Epithelial cell of prostate (primary cell): ENCODE measurements around the gene SOX30.
A peak's percentile ranks its signal among the peaks of the same experiment; 100 is the strongest.

ENCODE experiments used
- DNase-seq: peaks from one replicate; pipeline ENCODE4 v3.0.0-alpha.2; 2011; ENCODE audit warnings: low read depth, low spot score
- H3K27ac ChIP-seq: fragments of 450-650 bp; 2 replicates; pipeline ENCODE4 v1.5.1; 2017; ENCODE audit warnings: mild to moderate bottlenecking

Gene SOX30

DNA sequence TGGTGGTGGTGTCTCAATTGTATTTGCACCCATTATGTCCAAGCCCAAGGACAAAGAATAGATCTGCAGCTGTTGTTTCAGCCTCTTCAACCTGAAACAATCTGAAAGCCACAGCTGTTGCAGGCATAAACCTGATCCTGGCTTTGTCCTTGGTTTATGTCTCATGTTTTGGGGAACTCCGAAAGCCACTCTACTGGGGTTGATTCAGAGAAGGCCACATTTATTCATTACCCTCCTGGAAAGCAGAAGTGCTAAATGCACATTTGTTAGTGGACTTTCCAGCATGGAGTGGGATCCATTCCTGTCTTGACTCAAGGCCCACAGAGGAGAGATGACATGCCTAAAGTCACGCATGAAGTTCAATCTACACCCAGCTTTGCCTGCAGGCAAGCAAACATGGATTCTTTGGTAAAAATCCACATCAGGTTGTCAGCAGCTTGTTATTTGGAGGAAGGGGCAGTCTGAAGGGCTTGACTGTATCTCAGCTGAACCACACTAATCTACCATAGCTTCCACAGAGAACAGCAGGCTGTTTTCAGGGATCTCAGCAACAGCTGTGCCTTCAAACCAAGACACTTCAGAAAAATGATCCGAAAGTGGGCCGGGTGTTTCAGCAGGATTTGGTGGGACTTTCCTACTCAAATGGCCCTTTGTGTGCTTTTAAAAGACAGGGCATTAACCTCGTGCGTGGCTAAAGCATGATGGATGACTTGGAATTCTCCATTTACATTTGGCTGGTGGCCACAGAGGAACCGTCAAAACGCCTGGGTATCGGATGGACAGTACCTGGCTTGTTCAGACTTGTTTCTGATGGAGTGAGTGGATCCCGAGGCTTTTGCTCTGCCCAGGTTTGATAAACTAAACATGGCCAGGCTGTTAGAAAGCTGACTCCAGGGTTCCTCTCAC, 40.4 kb downstream of the SOX30 start:
- DNase-seq, result peak; percentile 66
- H3K27ac ChIP-seq, result peak overlapping the region; percentile 51

DNA sequence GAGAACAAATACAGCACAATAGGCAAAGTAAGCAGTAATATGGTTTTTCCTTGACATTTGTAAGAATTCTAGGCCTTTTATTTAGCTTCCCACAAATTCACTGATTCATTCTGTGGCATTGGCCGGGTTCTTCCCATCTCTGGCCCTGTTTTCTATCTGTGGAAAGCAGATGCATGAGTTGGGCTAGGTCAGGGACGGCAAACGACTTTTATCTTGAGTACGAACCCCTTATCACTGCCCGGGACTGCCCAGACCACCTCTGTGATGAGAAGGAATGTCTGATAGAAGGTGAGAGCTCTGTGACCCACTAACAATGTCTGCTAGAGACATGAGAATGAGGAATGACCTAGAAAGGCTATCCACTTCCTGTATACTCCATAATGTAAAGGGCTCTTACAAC, 41.2 kb downstream of the SOX30 start:
- no peak overlapping the region for H3K27ac ChIP-seq
- no peak for DNase-seq

DNA sequence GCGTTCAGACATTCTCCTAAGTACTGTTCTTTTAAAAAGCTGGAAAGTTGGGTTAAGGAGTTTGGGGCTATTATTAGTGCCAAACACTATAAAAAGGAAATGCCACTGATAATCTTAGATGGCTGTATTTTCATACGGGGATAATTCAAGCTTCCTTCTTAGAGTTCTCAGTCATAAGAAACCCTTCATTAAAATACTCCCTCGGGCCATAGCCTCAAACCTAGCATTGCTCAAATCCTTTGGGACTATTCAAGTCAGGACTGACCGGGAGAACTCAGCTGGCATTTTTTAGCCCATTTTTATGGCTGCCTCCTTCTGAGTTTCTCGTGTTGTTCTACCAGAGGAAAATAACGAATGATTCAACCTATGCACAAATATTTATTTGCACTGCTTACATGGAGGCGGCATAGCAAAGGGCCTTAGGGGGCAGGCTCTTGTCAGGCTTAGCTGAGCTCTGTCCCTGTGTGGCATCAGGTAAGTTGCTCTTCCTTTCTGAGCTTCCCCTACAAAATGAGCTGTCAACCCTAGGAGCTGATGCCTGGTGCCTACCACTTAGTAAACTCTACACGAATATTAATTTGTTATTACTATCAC, 43.2 kb downstream of the SOX30 start:
- peak overlapping the region; percentile 98 for H3K27ac ChIP-seq
- no peak for DNase-seq

DNA sequence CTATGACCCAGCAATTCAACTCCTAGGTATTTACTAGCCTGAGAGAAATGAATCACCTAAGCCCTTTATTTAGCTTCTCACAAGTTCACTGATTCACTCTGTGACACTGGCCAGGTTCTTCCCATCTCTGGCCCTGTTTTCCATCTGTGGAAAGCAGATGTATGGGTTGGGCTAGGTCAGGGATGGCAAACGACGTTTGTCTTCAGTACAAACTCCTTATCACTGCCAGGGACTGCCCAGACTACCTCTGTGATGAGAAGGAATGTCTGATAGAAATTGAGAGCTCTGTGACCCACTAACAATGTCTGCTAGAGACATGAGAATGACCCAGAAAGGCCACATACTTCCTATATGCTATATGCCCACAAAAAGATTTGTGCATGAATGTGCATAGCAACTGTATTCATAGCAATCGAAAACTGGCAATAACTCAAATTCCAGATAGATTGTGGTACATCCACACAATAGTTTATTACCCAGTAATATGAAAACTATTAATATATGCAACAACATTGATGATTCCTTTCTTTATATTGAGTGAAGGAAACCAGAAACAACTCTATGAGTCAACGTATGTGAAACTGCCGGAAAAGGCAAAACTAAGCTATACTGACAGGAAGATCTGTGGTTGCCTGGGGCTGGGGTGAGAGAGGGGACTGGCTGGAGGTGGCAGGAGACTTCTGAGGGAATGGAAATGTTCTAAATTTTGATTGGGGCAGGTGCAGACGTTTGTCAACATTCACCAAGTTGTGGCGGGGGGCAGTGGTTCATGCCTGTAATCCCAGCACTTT, 44.7 kb downstream of the SOX30 start:
- peak overlapping the region; percentile 98 for H3K27ac ChIP-seq
- DNase-seq, result peak; percentile 95

DNA sequence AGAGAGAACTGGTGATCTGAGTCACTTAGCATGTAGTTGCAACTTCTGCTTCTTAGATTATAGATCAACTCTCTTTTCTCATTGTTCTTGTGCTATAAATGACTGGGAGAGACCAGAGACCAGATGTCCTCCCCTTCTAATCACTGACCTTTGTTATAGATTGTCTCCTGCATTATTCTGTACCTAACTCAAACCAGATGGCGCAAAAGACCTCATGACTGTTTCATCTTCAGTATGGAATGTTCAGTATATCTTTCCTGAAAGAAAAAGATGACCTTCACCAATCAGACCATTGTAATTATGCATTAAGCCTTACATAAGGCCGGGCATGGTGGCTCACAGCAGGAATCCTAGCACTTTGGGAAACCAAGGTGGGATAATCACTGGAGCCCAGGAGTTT, 46.2 kb downstream of the SOX30 start:
- DNase-seq, result no peak
- peak overlapping the region; percentile 98 for H3K27ac ChIP-seq

DNA sequence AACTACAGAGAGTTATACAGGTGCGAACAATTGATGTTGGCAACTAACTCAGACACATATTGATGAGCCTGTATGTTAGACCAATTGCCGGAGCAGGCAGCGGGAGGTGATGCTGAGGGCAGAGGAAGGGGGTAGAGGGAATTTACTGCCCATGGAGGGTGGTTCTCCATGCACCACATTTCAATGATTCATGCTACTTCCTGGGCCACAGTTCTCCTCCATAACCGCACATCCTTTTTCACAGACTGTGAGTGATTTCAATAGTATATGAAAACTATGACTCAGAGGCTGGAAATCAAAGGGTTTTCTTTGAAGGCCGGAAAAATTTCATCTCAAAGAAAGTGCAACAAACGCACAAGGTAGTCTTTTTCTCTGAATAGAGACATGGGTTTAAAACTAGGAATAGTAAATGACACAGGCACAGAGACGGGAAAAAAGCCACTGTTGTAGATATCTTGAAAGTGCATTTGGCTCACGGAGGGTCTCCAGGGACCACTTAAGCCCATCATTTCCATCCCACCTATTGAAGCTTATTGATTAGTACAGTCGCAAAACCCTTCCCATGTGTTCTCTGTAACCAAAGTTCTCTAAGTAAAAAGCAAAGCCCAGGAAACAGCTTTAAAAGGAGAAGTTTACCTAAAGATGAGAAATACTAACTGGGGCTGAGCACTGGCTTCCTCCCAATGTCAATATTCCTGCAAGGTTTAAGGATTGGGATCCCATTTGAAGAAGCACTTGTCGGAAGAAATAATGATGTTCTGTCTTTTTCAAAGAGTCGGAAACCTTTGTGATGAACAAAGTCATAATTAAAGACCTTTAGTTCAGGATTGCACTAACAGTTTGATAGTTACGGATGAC, 48.7 kb downstream of the SOX30 start:
- H3K27ac ChIP-seq, result peak overlapping the region; percentile 98
- peak; percentile 95 for DNase-seq

DNA sequence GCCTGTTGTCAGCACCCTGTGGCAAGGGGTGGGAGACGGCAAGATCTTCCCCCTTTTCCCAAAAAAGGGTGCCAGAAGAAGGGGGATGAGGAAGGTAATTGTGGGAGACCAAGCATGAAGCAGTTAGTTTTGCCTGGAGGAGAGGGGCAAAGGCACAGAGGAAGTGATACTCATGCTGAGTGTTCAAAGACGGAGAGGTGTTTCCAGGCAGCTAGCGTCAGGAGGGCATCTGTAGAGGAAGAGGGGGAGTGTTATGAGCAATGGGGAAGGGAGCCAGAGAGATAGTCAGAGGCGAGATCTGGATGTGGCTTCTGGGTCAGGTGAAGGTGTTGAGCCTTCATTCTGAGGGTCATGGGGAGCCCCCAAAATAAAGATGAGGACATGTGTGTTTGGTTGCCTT, 49.7 kb downstream of the SOX30 start:
- H3K27ac ChIP-seq, result peak overlapping the region; percentile 98
- peak; percentile 73 for DNase-seq

DNA sequence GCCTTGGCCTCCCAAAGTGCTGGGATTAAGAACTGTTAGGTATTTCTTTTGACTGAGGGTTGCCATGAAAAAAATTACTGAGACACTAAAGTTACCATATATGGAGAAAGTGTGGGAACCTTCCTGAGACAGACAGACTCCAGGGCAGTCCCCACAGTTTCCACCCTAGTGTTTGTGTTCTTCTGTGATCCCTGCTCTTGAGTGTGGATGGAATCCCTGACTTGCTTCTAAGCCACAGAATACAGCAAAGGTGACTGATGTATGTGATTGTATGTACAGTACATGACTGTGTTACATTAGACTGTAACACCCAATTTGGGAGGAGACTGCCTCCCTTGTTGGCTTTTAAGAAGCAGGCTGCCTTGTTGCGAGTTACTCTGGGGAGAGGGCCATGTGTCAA, 52.0 kb downstream of the SOX30 start:
- DNase-seq, result no peak
- H3K27ac ChIP-seq, result no peak overlapping the region

DNA sequence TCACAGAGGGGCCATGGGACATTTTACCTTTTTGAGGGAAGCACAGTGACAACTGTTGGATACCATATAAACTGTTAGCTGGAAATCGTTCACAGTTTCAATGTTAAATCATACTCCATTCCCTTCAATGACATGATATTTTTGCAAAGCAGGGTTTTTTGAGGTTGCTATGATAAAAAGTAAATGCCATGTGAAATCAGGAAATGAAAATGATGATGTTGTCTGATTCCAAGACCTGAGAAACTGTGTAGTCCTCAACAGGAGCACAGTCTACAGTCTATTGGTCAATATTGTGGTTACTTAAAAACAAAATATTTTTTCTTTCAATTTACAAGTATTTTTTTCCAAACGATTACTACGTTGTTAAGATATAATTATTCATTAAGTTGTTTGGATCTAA, 52.7 kb downstream of the SOX30 start:
- no peak overlapping the region for H3K27ac ChIP-seq
- DNase-seq, result no peak

DNA sequence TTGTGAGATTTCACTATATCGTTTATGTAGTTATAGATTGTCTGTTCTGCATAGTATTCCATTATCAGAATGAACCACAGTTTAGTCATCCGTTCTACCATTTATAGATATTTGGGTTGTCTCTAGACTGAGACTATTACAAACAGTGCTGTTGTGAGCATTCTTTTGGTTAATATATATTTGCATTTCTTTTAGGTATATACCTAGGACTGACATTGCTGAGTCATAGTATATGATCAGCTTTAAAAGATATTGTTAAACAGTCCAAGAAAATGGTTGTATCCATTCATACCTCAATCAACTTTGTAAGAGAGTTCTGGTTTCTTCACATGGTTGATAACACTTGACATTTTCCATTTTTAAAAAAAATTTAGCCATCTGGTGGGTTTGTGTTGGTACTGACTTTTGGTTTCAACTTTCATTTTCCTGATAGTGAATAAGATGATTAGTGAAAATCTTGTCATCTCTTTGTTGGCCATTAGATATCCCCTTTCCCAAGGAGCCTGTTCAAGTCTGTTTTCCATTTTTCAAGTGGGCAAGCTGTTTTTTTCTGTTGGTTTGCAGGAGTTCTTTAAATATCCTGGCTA, 53.8 kb downstream of the SOX30 start:
- DNase-seq, result no peak
- no peak overlapping the region for H3K27ac ChIP-seq

DNA sequence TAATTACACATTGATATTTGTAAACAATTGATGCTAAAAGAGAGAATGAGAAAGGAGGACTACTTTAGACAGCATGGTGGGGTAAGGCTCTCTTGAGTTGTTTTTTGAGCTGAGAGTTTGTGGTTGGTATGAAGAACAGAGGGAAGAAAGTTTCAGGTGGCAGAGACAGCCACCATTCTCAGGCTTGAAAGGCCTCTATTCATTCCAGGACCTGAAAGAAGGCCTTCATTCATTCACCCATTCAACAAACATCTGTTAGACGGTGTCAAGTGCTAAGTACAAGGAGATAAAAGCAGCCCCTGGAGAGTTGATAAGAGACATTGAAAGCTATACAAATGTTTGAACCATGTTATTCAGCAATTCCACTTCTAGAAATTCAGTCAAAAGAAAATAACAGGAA, 55.0 kb downstream of the SOX30 start:
- DNase-seq, result no peak
- no peak overlapping the region for H3K27ac ChIP-seq

DNA sequence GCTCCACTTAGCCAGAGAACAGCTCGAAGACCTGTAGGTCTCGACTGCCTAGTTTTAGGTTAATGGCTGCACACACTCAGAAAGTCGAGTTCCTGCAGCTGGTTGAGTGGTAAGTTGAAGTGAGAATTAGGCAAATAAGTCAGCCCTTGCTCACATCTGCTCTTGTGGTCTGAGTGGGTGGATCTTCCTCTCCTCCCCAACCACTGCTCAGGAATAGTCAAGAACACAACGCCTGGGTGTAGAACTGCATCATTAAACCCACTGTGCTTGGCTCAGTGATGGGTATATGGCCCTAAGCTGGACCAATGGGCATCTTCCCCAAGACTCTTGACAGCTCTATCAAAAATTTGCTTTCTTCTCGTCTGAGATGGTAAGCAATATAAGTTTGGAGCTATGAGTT, 55.8 kb downstream of the SOX30 start:
- H3K27ac ChIP-seq, result no peak overlapping the region
- no peak for DNase-seq

DNA sequence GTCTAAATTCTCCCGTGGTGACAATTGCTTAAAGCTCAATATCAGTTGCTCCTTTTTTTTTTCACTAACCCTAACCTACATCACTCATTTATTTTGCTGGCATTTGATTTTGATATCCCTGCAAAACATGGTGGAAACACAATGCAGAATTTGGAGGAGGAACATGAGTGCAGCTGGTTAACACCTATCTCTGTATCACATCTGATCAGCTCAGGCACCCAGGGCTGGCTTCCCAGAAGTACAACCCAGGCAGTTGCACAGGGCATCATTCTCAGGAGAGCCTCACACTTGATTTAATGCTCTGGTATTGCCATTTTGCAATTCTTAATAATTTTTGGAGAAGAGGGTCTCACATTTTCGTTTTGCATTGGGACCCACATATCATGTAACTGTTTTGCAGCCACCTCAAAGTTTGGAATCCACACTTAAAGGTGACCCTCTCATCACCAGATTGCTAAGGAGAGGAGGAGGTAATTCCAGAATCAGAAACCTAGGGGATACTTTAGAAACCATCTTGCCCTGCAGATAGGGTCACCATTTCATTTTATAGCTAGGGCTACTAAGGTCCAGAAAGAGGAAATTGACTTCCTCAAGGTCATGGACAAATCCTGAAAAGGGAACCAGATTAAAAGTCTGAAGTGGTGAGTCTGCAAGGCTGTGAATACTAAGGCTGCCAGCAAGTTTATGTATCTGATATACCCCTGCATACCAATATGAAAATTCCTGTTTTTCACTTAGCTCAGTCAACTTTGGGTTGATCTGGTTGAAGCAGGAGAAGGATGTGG, 57.4 kb downstream of the SOX30 start:
- no peak overlapping the region for H3K27ac ChIP-seq
- DNase-seq, result no peak

DNA sequence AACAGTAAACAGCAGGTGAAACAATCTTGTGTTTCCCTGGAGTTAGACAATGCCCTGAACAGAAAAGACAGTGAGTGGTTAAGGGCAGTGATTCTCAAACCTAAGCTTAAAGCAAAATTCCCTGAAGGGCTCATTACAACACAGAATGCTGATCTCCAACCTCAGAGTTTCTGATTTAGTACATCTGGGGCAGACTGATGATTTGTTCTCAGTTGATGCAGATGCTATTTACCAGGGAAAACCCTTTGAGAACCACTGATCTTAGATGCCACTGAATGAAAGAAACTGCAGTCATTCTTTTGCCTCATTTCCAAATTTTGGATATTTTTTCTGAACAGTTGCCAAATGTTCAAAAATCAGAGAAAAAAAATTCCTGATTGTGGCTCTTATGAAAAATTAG, 58.0 kb downstream of the SOX30 start:
- no peak for DNase-seq
- H3K27ac ChIP-seq, result no peak overlapping the region

DNA sequence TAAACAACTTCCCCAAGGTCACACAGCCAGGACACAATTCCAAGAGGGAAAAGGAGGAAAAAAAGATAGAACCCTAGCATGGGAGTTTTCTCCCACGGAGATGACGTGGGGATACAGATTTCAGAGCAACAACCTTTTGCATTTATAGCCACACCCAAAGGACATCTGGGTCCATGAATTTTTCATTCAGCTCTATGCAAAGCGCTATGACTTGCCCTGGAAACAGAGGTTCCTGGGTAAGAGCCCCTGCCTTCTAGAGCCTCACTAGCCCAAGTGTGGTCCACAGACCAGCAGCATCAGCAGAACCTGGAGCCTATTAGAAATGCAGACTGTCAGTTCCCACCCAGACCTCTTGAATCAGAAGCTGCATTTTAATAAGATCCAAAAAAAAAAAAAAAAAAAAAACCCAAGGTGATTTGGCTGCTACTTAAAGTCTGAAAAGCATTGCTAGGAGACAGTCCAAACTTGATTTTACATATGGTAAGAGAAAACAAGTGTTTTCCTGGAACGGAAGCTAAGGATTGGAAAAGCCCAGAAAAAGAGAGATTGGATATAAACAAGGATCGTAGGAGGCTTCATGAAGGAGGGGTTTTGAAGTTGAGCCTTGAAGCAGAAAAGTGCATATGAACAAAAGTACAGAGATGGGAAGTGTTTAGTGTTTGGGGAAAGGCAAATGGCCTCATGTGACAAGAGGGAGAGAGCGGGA, 59.0 kb downstream of the SOX30 start:
- no peak for DNase-seq
- H3K27ac ChIP-seq, result no peak overlapping the region

DNA sequence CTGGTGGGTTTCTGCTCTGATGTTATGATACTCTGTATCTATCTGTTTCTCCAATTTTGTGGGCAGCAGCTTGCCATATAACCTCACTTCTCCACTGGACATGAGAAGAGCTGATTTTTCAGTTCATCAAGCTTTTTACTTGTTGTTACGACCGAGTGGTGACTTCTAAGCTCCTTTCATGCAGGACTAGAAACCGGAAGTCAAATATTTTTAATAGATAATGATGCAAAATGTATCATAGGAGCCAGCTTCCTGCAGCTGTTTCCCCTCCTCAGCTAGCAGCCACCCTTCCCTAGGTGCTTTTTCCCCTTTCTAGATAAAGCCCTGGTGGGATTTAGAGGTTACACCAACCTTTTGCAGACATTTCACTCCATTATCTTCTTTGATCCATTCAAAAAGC, 59.6 kb downstream of the SOX30 start:
- H3K27ac ChIP-seq, result no peak overlapping the region
- no peak for DNase-seq

DNA sequence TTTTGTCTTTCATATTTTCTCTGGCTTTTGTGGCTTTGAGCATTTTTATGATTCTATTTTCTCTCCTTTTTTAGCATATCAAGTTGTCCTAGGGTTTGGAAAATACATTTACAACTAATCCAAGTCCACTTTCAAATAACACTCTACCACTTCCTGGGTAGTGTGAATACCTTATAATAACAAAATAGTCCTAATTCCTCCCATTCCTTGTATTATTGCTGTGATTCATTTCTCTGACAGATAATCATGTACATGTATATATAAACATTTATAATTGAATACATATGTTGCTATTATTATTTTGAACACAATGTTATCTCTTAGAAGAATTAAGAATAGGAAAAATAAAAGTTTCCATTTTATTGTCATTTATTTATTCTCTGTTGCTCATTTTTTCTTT, 61.8 kb downstream of the SOX30 start:
- no peak for DNase-seq
- no peak overlapping the region for H3K27ac ChIP-seq

DNA sequence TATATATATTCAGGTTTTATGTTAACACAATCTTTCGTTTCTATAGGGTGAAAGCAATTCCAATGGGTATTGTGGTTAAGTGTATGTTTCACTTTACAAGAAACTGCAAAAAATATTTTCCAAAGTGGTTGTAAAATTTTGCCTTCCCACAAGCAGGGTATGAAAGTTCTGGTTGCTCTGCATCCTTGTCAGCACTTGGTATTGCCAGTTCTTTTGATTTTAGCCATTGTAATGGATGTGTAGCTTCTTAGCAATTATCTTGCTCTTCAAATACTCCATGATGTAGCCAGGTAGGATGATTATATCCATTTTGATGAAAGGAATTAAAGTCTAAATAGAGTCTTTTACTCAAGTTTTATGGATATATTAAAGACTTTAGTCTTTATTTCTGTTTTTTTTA, 67.6 kb downstream of the SOX30 start:
- H3K27ac ChIP-seq, result no peak overlapping the region

More for the DNA sequence above, 67.6 kb downstream of the SOX30 start:
- DNase-seq, result no peak
